ENCODE data around the gene TMEM223. TPM values are rescaled to one million over a fixed set of nuclear protein-coding genes. Genes with fewer than 3 reads are reported as not detected.
"Not testable (repeated sequence)": the region's sequence is repeated elsewhere in the genome, so short reads cannot be mapped to it uniquely, and the experiment has no call there.

Gene TMEM223, protein sequence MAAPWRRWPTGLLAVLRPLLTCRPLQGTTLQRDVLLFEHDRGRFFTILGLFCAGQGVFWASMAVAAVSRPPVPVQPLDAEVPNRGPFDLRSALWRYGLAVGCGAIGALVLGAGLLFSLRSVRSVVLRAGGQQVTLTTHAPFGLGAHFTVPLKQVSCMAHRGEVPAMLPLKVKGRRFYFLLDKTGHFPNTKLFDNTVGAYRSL
- 10.0 TPM for total RNA-seq

DNA sequence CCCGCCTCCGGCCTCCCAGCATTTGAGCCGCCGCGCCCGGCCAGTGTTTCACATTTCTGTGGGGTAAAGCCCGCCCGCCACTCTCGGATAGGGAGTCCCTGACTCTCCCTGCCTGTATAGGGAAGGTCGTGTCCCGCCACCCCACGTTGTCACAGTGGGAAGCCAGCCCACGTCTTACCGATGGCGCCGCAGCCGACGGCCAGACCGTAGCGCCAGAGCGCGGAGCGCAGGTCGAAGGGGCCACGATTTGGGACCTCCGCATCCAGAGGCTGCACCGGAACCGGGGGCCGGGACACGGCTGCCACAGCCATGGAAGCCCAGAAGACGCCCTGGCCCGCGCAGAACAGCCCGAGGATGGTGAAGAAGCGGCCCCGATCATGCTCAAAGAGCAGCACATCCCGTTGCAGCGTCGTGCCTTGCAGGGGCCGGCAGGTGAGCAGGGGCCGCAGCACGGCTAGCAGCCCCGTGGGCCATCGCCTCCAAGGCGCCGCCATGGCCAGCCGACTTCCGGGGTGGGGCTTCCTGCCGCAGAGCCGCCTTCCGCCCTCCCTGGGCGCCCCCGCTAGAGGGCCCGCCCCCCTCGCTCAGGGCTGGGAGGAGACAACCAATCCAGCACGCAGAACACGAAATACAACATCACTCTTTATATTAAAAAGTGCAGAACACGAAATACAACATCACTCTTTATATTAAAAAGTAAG, at the start of gene TMEM223:
TSS of gene TMEM223 (minus strand) at position 506 of the 701 bp plus-strand sequence. CDS start at position 494, 12 bp downstream.
- ATAC-seq = peak; percentile 79

DNA sequence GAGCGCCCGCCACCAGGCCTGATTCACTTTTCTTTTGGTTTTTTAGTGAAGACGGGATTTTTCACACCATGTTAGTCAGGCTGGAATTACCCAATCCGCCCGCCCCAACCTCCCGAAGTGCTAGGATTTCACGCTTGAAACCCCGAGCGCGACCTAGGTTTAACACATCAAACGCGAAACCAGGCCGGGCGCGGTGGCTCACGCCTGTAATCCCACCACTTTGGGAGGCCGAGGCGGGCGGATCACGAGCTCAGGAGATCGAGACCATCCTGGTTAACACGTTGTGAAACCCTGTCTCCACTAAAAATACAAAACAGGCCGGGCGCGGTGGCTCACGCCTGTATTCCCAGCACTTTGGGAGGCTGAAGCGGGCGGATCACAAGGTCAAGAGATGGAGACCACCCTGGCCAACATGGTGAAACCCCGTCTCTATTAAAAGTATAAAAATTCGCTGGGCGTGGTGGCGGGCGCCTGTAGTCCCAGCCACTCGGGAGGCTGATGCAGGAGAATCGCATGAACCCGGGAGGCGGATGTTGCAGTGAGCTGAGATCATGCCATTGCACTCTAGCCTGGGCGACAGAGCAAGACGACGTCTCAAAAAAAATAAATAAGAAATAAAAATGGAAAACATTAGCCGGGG, 49.0 kb upstream of the TMEM223 start:
- peak; percentile 3 for ATAC-seq

DNA sequence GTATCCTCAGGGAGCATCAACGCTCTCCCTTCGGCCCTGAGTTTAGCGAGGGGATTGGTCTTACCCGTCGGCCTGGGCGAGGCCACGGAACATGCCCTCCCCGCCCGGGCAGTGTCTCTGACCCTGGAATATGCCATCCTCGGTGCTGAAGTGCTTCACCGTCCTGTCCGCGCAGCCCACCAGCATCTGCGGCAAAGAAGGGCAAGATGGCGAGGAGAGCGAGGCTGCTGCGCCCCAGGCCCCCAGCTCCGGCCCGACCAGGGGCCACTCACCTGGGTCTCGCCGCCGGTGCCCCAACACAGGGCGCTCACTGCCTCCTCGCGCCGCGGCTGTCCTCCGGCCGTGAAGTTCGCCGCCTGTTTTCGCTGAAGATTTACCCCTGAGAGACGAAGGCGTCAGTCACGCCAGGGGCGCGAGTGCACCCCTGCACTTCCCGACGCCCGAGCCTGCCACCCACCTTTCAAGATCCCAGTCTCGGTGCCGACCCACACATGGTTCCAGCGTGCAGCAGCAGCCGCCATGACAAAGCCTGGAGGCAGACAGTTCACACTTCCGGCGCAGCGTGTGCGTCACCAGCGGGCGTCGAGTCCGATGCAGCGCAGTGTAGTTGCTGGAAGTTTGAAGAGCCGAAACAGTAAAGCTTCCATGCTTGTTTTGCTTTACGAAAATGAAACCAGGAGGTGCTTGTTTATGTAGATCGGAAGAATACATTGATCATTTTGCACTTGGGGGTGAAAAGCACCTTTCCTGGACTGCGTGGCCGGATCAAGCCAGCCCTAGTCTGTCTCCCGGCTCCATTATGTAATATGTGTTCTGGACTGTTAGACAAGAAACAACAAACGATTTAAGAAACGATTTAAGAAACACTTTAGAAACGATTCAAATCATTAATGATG, 47.5 kb upstream of the TMEM223 start, which contains the start of gene WDR74:
TSS of gene WDR74 (minus strand) at position 541 of the 896 bp plus-strand sequence. CDS start at position 521, 20 bp downstream.
- ATAC-seq = peak; percentile 75

DNA sequence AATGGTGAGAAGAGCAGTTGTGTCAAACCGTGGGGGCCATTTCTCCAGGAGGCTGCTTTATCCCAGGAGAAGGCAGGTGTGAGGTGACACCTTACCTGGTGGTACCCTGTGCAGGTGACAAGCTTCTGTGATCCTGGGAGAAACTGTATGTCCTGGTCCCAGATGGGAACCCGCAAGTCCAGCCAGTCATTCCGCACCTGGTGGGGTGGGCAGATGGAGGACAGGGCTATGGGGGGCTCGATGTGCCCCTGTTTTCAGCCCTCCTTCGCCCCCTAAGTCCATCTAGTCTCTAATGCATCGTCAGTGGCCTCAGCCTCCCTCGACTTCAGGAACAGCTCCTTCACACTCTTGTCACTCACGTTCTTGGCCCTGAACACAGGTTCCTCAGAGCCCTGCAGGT, 43.5 kb upstream of the TMEM223 start:
- ATAC-seq = no peak

DNA sequence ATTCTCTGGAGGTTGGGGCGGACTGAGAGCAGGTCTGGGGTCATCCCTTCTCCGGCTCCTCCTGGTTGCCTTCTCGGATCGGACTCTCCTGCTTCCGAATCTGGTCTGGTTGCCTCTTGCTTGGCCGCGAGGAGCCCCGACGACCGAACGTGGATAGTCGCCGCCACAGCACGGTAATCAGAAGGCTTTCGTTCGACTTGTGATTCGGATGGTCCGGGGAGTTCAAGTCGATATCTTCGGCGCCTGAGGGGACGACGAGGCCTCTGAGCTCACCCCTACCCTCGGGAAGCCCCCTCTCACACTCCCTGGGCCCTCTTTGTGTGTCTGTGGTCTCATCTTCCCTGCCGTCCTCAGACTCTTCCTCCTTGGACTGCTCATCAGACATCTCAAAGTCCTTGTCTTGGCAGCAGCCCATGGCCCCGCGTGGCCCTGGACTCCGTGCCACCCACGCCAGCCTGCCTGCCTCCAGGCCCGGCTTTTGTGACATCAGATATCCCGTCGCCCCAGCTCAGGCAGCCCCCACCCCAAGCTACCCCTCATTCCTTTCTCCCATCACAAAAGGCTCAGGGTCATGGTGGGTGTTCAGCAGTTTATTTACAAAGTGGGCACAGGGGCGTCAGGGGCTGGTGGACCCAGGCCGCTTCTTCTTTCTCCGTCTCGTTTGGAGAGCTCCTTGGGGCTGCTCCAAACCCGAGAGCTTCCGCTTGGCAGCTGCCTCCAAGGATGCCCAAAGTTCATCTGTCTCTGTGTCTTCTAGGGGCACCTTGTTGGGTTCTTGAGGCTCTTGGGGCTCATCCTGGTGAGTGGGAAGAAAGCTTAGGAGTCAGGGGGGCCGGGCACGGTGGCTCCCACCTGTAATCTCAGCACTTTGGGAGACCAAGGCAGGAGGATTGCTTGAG, 40.8 kb upstream of the TMEM223 start, which contains the start of gene TEX54:
TSS of gene TEX54 (minus strand) at position 506 of the 899 bp plus-strand sequence.
- ATAC-seq = peak; percentile 7

DNA sequence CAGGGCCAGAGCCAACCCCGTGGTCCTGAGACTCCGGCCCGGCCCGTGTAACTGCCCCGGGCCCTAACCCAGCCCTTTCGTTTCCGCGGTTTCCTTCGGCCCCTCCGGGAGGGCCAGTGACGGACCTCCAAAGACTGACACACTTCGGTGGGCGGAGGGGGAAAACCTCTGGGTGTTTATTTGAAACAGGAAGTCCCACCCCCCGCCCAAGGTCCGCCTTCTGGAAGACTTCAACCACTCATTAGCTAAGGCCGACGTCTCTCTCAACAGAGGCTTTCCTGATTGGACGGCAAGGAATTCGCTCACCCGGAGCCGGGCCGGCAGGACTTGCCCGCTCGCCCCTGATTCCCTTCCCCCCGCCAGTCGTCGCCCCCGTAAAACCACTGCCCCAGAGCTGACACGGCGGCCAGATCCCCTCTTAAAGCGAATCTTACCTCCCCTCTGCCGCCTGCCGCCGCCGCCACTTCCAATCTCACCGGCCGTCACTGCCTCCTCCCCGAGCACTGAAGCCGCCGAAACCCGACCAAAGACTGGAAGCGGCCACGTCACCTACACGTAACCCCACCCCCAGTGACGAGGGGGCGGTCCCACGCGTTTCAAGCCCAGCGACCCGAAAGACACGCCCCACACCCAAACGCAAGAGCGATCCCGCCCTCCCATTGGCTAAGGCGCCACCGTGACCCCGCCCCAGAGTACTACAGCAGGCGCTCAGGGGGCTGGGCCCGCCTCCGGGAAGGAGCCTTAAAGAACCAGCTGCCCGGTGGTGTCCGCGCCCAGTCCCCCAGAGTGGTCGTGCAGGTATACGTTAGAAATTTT, 39.9 kb upstream of the TMEM223 start, which contains the start of gene STX5:
TSS of gene STX5 (minus strand) at position 532 of the 816 bp plus-strand sequence. CDS start 808 bp downstream, outside the sequence.
- ATAC-seq = peak; percentile 99

DNA sequence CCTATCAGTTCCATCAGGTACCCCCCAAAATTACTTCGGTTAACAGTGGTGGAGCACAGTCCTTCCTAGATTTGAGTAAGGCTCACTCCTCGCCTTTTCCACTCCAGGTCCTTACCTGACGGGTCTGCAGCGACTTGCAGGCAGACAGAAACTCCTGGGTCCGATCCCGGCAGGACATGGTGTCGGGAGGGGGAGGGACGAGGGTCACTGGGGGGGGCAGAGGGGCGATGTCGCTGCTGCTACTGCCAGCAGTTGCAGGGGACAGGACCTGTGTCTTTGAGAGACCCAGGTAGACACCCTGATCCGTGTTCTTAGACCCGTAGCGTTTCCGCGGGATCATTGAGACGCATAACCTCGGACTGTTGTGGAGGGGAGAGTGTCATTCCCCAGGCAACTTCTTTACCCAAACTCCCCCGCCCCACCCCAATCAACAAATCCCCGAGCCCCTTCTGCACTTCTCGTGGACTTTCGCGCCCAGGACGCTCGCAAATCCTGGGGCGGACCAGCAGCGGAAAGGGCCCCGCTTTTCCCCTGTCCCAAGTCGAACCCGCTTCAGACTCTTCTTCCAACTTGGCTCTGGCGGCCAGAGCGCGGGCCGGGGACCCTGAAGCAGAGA, 39.2 kb upstream of the TMEM223 start:
- ATAC-seq = no peak

DNA sequence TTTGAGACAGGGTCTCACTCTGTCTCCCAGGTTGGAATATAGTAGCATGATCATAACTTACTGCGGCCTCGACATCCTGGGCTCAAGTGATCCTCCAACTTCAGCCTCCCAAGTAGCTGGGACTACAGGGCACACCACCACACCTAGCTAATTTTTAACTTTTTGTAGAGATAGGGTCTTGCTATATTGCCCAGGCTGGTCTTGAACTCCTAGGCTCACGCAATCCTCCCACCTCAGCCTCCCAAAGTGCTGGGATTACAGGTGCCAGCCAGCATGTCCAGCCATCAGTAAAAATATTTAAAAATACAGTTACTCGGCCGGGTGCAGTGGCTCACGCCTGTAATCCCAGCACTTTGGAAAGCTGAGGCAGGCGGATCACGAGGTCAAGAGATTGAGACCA, 36.3 kb upstream of the TMEM223 start:
- ATAC-seq = not testable (repeated sequence)

DNA sequence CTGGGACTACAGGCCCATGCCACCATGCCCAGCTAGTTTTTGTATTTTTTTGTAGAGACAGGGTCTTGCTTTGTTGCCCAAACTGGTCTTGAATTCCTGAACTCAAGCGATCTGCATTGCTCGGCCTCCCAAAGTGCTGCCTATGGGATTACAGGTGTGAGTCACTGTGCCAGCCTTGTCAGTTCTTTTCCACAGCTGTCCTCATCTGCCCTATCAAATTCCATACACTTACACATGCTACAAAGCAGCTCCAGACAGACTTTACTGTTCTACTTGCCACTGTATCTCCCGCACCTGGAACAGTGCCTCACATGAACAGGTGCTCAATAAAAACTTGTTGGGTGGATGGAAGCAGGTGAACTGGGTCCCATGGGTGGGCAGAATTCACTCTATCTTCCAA, 31.9 kb upstream of the TMEM223 start:
- no peak for ATAC-seq

DNA sequence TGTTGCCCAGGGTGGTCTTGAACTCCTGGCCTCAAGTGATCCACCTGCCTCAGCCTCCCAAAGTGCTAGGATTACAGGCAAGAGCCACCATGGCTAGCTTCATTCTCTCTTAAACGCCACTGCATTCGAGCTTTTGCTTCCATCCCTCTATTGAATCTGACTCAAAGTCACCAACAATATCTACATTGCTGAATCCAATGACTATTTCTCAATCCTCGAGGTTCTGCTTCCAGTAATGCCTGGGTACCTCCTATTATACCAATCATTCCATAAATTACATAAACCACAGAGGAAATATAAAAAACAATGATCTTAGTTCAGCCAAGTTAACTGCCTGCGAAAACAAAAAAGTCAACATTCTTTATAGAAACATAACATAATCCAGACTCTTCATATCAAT, 25.3 kb upstream of the TMEM223 start:
- ATAC-seq = no peak

DNA sequence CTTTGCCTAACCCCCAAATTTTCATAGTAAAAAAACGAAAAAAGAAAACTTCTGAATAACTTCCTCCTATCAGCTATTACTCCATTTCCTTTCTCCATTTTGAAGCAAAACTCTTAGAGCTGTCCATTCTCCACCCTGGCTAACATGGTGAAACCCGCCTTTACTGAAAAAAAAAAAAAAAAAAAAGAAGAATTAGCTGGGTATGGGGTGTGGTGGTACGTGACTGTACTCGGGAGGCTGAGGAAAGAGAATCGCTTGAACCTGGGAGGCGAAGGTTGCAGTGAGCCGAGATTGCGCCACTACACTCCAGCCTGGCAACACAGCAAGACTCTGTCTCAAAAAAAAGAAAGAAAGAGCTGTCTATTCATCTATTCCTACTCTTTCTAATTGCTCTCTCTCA, 24.8 kb upstream of the TMEM223 start:
- ATAC-seq = no peak

DNA sequence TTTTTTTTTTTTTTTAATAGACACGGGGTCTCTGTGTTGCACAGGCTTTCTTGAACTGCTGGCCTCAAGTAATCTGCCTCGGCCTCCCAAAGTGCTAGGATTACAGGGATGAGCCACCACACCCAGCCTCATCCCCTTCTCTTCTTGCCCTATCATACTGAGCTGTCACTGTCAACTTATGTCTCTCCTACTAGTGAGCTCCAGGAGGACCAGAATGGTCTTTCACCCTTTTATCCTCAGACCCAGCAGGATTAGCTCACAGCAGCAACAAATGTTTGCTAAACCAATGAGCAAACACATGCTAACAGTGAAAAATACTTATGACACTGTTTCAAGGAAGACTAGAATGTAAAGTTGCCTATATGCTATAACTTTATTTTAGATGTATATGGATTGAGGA, 19.9 kb upstream of the TMEM223 start:
- no peak for ATAC-seq

DNA sequence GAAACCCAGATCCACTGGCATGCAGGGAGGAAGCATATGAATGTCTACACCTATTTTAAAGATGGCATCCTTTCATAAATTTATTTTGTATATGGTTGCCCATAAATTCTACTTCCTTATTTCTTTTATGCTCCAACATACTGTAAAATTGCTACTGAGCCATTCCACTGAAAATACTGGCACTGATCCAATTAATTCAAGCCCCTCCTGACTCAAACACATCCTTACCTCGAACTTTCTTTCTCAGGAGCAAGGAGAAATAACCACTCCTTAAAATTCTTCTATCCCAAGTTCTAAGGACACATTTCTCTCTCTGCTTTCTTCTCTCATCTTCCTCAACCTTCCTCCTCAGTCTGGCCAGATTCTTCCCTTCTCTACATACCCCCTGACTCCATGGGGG, 18.9 kb upstream of the TMEM223 start:
- ATAC-seq = no peak

DNA sequence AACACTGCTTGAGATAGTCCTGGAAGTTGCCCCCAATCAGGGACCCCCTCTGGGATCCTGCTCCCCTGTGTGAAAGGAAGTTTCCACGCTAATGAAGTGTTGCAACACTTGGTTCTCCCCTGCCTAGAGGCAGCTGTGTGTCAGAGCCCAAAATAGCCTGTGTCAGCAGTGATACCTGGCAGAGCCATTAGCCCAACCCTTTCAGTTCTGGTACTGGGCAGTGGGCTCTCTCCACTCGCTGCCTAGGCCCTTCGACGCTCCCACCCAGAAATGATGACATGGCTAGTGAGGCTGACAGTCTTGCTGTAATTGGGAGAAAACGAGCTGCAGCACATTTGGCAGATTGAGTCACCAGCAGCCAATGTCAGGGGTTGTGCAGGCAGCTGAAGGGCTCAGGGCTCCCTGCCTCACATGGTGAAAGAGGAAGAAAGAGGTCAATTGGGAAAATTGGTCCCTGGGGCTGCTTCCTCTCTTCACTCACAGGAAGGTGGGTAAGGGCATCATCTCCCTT, 14.9 kb upstream of the TMEM223 start:
- peak; percentile 73 for ATAC-seq

DNA sequence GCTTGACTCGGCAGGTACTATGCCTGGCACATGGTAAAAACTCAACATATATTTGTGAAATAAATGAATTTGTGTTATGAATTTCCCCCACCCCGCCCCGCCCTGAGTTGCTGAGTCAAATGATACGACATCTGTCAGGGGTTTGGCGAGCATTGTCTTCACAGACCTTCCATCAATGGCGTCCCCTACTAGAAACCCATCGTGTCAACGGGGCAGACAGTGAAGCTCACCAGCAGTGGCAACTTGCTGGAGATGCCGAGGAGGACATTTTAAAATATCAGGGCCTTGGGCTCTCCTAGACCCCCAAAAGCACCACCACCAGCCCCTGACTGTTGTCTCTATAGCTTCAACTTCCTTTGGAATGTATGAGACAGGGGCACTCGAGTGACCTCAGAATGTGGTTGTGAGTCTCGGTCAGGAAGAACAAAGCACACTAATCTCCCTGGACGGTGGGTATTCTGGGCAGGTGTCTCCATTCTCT, 14.2 kb upstream of the TMEM223 start:
- ATAC-seq = peak; percentile 3

DNA sequence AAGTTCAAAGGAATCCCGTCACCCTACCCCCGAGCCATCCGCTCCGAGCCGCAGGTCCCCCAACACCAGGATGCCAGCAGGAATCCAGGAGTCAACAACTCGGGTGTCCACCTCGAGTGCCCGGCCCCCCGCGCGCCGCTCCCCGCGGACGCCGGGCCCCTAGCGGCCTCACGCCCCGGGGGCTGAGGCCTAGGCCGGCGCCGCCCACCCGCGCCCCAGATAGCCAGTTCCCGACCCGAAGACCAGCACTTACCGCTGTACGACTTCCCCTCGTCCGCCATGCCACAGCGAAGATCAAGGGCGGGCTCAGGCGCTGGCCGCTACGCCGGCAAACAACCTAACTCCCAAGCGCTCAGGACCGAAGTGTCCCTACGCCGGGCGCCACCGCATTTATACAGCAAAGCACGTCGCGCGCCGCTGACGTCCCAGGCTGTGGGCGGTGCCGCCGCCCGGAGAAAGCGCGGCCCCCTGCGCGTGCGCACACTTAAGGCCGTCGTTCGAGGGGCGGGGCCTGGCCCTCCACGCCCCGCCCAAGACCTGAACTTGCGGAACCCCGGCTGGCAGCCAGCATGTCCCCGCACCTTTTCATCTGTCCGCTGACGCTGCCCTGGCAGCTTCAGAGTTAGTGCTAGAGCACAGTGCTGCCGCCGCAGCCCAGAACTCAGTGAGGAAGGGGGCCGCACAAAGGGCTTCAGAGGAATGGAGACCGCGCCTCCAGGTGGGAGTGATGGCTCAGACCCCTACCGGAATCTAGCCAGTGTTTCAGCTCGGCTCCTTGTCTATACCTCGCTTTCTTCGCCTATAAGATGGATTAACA, 13.5 kb upstream of the TMEM223 start, which contains the start of gene NXF1:
TSS of gene NXF1 (minus strand) at position 365 of the 817 bp plus-strand sequence. CDS start at position 281, 84 bp downstream.
- ATAC-seq = peak; percentile 94

DNA sequence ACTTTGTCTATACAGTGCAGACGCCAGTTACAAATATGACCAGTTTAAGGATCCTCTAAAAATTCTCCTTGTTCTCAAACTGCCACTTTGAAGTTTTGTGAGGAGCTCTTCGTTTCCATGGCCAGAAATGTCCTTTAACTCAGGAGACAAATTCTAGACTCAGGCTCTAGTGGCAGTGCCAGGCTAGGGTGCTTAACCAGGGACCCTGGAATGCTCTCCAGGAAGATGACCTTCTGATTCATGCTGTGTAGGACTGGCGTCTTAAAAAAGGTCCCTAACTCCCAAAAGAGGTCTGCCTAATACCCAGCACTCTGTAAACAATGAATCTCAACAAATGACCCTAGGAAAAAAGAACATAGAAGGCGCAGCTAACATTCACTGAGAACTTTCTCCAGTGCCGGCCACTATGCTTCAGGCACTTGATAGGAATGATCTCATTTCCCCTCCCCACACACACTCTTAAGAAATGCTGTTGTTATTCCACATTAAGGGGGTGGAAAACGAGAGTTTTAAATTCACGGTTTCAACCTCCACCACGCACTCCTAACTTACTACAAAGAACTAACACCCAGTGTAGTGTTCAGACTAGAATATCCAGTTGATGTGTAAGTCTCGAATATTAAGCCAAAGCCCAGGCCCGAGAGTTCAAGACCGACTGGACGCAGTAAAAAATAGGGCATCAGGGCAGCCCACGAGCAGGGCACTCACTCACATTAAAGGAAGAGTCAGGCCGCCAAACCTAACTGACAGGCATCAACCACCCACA, 12.7 kb upstream of the TMEM223 start:
- no peak for ATAC-seq

DNA sequence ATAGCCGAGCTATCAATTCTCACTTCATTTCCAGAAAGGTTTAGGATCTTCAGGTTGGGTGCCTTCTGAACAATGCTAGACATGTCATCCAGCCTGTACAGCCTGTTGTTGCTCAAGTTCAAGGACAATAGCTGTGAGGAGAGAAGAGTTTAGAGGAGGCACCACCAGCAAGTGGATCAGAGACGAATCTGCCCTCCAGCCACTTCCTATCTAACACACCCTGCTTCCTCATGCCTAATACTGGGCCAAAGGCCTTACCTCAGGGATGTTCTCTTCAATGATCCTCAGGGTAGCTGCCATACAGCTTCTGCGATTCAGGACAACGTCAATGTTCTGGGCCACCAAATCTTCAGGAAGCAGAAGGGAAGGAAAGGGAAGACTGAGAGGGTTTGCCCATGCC, 9.3 kb upstream of the TMEM223 start:
- ATAC-seq = peak; percentile 22

Data from esophagus mucosa (tissue), 1 donor.